ENCODE data around the gene PCBP2.
A peak's percentile ranks its signal among the peaks of the same experiment; 100 is the strongest.

PCBP2 gene

DNA sequence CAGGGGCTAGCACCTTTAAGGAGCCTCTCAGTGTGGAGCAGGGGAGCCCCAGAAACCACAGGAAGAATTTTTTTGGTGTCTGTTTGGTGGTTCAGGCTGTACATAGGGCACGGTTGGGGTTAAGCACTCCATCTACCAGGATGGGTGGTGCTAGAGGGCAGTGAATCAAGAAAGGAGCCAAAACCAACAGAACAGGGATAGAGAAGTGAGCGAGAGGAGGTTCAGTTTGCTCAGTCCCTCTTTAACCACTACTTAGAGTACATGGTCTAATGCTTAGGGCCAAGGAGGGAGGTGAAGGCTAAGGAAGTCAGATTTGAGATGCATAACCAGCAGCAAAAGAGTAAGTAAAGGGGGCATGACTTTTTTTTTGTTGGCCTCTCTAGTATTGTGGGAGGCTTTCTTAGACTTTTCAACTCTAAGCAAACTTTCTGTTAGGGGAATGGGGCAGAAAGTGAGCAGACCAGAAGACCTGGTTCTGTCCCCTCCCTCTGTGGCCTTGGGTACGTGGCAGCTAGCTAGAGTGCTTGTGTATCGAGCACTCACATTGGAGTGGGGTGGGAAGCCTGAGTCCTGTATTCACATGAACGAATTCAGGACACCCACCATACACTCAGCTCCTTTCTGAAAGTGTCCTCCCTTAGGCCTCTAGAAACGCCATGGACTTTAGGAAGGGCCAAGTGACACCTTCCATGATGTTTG, 62.0 kb downstream of the PCBP2 start:
- DNase-seq: no peak

DNA sequence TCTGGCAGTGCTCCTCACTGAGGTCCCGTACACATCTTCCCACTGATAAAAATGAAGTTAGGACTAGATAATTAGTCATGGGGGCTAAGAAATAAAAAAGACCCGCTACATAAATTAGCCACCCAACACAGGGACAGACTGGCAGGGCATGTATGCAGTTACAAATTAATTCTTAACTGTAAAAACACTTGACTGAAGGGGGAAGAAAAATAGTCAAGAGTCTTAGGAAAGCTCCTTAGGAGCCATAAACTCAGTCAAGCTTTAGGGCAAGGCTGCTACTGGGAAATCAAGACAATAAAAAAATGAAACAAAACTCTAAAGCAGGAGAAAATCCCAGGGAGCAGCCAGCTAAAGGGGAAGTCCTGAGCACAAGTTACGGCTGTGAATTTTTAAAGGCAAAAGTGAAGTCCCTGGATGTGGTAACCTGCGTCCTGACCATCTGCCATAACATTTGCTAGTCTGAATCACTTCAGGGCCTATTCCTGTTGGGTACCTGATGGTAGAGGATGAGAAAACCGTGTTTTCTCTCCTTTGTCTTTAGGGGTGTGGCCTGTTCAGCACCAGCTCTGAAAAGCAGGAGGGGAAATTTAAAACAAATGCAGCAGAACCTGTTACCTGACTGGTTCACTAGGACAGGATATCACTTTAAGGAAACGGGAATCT, 62.9 kb downstream of the PCBP2 start:
- DNase-seq: no peak

DNA sequence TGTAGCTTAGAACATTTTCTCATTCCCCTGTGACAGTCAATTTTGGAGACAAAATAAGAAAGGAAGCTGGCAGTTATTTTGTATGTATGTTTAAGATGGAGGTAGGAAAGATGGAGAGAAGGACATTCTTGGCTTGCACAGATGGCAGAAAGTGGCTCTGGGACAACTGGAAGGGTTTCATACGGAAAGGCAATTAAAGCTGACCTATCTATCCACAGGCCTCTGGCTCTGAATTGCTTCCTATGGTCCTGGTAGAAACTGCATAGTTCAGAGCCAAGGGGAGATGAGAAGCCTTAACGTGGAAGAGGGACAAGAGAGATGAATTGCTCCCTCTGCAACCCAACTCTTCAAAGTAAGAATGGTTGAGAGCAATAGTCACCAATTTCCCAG, 63.4 kb downstream of the PCBP2 start:
- no peak for DNase-seq

DNA sequence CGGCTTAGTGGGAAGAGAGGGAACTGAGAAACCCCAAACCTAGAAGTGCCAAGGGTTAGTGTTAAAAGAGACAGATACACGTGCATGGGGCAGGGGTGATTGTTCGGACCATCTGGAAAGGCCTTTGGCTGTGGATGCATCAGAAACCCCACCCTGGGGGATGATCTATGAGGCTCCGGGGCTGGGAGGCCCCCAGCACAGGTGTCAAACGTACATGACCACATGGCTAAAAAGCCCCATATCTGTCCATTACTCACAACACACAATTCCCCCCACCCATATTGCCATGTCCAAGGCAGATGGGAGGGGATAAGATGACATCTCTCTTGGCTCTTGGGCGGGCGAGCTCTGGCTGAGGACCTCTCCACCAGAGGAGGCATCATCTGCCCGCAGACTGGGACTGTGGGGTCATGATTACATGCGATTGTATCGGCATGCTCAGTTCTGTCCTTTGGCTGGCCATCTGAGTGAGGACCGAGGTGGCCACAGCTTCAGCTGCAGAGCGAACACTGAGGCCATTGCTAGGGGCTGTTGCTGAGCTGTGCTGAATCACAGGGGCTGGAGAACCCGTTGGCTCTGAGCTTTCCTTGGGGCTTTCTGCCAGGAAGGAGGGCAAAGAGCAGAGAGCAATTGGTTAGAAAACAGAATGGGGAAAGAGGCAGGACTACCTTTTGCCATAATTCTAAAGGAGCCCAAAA, 65.0 kb downstream of the PCBP2 start:
- DNase-seq: no peak

DNA sequence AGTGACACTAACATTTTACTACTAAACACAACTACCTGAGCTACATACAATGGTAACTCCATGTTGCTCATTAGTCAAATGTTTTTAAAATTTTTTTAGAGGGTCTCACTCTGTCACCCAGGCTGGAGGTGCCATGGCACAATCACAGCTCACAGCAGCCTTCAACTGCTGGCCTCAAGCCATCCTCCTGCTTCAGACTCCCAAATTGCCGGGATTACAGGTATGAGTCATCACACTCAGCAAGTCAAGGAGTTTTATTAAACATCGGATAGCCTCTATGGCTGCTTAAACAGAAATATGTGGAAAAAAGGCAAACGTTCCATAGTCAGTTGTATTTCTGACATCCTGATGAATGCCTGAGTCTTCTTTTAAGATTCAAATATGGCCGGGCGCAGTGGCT, 66.5 kb downstream of the PCBP2 start:
- DNase-seq: peak; percentile 35

DNA sequence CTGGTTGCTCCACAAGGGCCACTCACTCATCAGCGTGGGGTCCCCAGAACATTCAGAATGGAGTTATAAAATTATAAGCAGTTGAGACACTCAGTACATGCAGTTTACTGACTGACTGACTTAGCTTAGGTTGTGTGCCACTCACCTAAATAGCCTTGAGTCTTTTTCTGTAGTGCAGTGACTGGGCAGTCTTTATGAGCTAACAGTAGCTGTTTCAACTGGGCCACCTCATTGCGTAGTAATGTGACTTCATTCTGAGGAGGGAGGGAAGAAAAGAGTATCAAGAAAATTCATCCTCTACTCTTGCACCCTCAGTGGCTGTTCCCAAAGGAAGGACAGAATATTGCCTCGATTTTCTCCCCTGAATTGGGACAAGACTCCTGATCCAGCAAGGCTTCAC, 71.2 kb downstream of the PCBP2 start:
- DNase-seq: peak; percentile 23

DNA sequence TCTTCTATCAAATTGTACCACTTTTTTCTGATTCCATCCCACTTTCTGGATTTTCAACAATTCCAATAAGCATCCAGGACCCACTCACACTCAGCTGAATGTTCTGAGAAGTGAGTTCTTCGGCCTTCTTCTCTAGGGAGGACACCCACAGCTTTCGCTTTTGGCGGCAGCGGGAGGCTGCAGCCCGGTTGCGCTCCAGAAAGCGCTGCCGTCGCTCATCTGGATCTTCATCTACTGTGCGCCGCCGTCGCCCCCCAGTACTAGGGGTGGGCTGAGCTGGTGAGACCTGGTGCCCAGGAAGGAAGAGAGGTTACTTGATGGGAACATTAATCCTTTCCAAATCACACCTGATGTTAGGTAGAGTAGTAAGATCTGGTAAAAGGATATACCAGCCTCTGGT, 72.6 kb downstream of the PCBP2 start:
- no peak for DNase-seq

DNA sequence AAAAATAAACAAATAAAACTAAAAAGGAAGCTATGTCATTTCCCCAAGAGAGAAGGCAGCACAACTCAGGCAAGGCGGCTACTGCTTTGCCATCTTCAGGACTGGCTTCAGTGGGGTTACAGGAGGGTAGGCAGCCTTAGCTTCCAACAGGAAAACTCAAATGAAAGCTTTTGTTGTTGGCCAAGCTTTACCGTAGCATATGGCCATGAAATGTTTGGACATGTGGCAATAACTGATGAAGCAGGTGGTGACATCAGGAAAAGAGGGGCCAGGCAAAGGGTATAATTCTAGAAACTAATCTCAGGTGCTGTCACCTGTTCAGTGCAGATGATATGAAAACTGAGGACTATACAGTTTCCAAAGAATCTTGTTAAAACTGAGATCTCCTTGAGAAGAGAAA, 78.2 kb downstream of the PCBP2 start:
- no peak for DNase-seq
